ENCODE data around the gene MBD3L2B.

DNA sequence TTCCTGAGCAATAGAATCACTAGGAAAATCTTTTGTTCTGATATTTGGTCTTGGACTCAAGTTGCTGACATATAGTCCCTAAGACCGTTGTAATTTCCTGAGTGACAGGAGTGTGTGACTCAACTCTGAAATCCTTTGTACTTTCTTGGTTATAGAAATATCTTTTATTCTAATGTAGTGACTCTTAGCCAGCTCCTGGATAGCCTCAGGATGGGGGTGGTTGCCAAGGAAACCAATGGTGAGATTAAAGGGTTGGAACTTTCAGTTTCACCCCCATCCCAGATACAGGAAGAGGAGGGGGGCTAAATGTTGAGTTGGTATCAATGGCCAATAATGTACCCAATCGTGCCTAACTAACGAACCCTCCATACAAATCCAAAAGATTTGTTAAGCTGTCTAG, 41.8 kb downstream of the MBD3L2B start:
- TF ChIP-seq, protein P1, sequence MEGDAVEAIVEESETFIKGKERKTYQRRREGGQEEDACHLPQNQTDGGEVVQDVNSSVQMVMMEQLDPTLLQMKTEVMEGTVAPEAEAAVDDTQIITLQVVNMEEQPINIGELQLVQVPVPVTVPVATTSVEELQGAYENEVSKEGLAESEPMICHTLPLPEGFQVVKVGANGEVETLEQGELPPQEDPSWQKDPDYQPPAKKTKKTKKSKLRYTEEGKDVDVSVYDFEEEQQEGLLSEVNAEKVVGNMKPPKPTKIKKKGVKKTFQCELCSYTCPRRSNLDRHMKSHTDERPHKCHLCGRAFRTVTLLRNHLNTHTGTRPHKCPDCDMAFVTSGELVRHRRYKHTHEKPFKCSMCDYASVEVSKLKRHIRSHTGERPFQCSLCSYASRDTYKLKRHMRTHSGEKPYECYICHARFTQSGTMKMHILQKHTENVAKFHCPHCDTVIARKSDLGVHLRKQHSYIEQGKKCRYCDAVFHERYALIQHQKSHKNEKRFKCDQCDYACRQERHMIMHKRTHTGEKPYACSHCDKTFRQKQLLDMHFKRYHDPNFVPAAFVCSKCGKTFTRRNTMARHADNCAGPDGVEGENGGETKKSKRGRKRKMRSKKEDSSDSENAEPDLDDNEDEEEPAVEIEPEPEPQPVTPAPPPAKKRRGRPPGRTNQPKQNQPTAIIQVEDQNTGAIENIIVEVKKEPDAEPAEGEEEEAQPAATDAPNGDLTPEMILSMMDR (IDR thresholded peaks at IDR 0.05): no peak
- no peak for TF ChIP-seq POLR2A (IDR thresholded peaks at IDR 0.05)
